H9 (cell line): ENCODE data around the gene OGFRL1. TPM values are rescaled to one million over a fixed set of nuclear protein-coding genes. Genes with fewer than 3 reads are reported as not detected.

Experiments used
- DNase-seq: peaks from one replicate; pipeline ENCODE4 v3.0.0-alpha.2; 2017
- H2AFZ ChIP-seq: one replicate; pipeline ENCODE4 v1.6.1; 2013; ENCODE audit warnings: mild to moderate bottlenecking, low read length, control low read depth, moderate library complexity
- H2AK5ac ChIP-seq: 2 replicates; pipeline ENCODE4 v1.6.1; 2013; ENCODE audit warnings: low read length, control low read depth, mixed read lengths; ENCODE audit not compliant: insufficient read length
- H2BK120ac ChIP-seq: one replicate; pipeline ENCODE4 v1.6.1; 2013; ENCODE audit warnings: low read depth, mild to moderate bottlenecking, low read length, control low read depth, inconsistent platforms; ENCODE audit not compliant: poor library complexity, severe bottlenecking
- H2BK12ac ChIP-seq: 2 replicates; pipeline ENCODE4 v1.6.1; 2013; ENCODE audit warnings: low read length, control low read depth, mixed read lengths, low read depth; ENCODE audit not compliant: insufficient read length
- H2BK15ac ChIP-seq: 2 replicates; pipeline ENCODE4 v1.6.1; 2013; ENCODE audit warnings: low read depth, low read length, control low read depth
- H2BK20ac ChIP-seq: one replicate; pipeline ENCODE4 v1.6.1; 2013; ENCODE audit warnings: low read depth, mild to moderate bottlenecking, low read length, control low read depth, inconsistent platforms; ENCODE audit not compliant: poor library complexity, severe bottlenecking
- H2BK5ac ChIP-seq: 2 replicates; pipeline ENCODE4 v1.6.1; 2013; ENCODE audit warnings: low read length, control low read depth, mixed read lengths; ENCODE audit not compliant: insufficient read length
- H3K14ac ChIP-seq: 2 replicates; pipeline ENCODE4 v1.6.1; 2013; ENCODE audit warnings: low read length, control low read depth; ENCODE audit not compliant: insufficient read depth
- H3K18ac ChIP-seq: 2 replicates; pipeline ENCODE4 v1.6.1; 2013; ENCODE audit warnings: low read depth, mild to moderate bottlenecking, mixed read lengths, low read length, control low read depth; ENCODE audit not compliant: insufficient read length
- H3K23ac ChIP-seq: 2 replicates; pipeline ENCODE4 v1.6.1; 2013; ENCODE audit warnings: low read length, control low read depth, mixed read lengths, low read depth; ENCODE audit not compliant: insufficient read length
- H3K23me2 ChIP-seq: 2 replicates; pipeline ENCODE4 v1.6.1; 2013; ENCODE audit warnings: low read depth, mild to moderate bottlenecking, mixed read lengths, low read length, control low read depth; ENCODE audit not compliant: insufficient read length, poor library complexity, severe bottlenecking
- H3K27ac ChIP-seq: 2 replicates; pipeline ENCODE4 v1.5.1; 2013; ENCODE audit warnings: low read length, control low read depth, mixed read lengths, low read depth; ENCODE audit not compliant: insufficient read length
- H3K27me3 ChIP-seq: 2 replicates; pipeline ENCODE4 v1.6.1; 2013; ENCODE audit warnings: low read length, control low read depth, inconsistent platforms; ENCODE audit not compliant: insufficient read depth
- H3K4ac ChIP-seq: 2 replicates; pipeline ENCODE4 v1.6.1; 2013; ENCODE audit warnings: low read depth, mild to moderate bottlenecking, control low read depth, inconsistent platforms, low read length, moderate library complexity
- H3K4me1 ChIP-seq: 2 replicates; pipeline ENCODE4 v1.6.1; 2013; ENCODE audit warnings: low read length, control low read depth, inconsistent platforms; ENCODE audit not compliant: insufficient read depth
- H3K4me2 ChIP-seq: 2 replicates; pipeline ENCODE4 v1.6.1; 2013; ENCODE audit warnings: low read length, control low read depth, mixed read lengths; ENCODE audit not compliant: insufficient read length, insufficient read depth
- H3K56ac ChIP-seq: 2 replicates; pipeline ENCODE4 v1.6.1; 2013; ENCODE audit warnings: low read depth, mild to moderate bottlenecking, mixed read lengths, low read length, control low read depth; ENCODE audit not compliant: insufficient read length
- H3K79me1 ChIP-seq: 2 replicates; pipeline ENCODE4 v1.6.1; 2013; ENCODE audit warnings: low read depth, mild to moderate bottlenecking, moderate library complexity, low read length, control low read depth, inconsistent platforms; ENCODE audit not compliant: insufficient read depth, poor library complexity, severe bottlenecking
- H3K79me2 ChIP-seq: 2 replicates; pipeline ENCODE4 v1.6.1; 2013; ENCODE audit warnings: low read length, control low read depth, inconsistent platforms; ENCODE audit not compliant: insufficient read depth
- H3K9ac ChIP-seq: 2 replicates; pipeline ENCODE4 v1.6.1; 2013; ENCODE audit warnings: low read length, control low read depth, mixed read lengths; ENCODE audit not compliant: insufficient read length; ENCODE audit errors: extremely low read depth
- H3K9me3 ChIP-seq: one replicate; pipeline ENCODE4 v1.6.1; 2013; ENCODE audit warnings: low read depth, low read length, inconsistent platforms; ENCODE audit not compliant: control insufficient read depth
- H3T11ph ChIP-seq: one replicate; pipeline ENCODE4 v1.6.1; 2013; ENCODE audit warnings: mild to moderate bottlenecking, low read length, control low read depth, inconsistent platforms
- H4K20me1 ChIP-seq: one replicate; pipeline ENCODE4 v1.6.1; 2013; ENCODE audit not compliant: control insufficient read depth, insufficient read length, insufficient read depth
- H4K5ac ChIP-seq: 2 replicates; pipeline ENCODE4 v1.6.1; 2013; ENCODE audit warnings: low read depth, mild to moderate bottlenecking, mixed read lengths, low read length, control low read depth; ENCODE audit not compliant: insufficient read length
- H4K8ac ChIP-seq: replicated peaks from 2 replicates; pipeline ENCODE4 v1.6.1; 2013; ENCODE audit warnings: low read length, control low read depth, mixed read lengths, low read depth; ENCODE audit not compliant: insufficient read length
- H4K91ac ChIP-seq: 2 replicates; pipeline ENCODE4 v1.6.1; 2013; ENCODE audit warnings: low read depth, mild to moderate bottlenecking, moderate library complexity, mixed read lengths, low read length, control low read depth; ENCODE audit not compliant: insufficient read length
- H3K27ac Mint-ChIP-seq, 3 experiments: 2 replicates in 2 of 3; 3 replicates in 1 of 3; pipeline ENCODE4 v1.8.0; 2020 to 2021; ENCODE audit warnings: mixed read lengths in 3 of 3, mild to moderate bottlenecking in 1 of 3, moderate library complexity in 1 of 3
- H3K27me3 Mint-ChIP-seq: 2 replicates; pipeline ENCODE4 v1.8.0; 2021; ENCODE audit warnings: low read depth, mild to moderate bottlenecking, moderate library complexity, mixed read lengths
- H3K36me3 Mint-ChIP-seq, 3 experiments: 2 replicates in 2 of 3; 3 replicates in 1 of 3; pipeline ENCODE4 v1.8.0; 2020 to 2021; ENCODE audit warnings: low read depth in 3 of 3, mixed read lengths in 3 of 3; ENCODE audit not compliant: insufficient read depth in 1 of 3
- H3K4me1 Mint-ChIP-seq, 2 experiments: 2 replicates each; pipeline ENCODE4 v1.8.0; 2020; ENCODE audit warnings: mixed read lengths in 2 of 2
- H3K4me3 Mint-ChIP-seq, 2 experiments: 2 replicates in 1 of 2; 3 replicates in 1 of 2; pipeline ENCODE4 v1.8.0; 2020 to 2021; ENCODE audit warnings: mild to moderate bottlenecking in 2 of 2, mixed read lengths in 2 of 2, moderate library complexity in 1 of 2
- H3K9me3 Mint-ChIP-seq, 2 experiments: 2 replicates in 1 of 2; 3 replicates in 1 of 2; pipeline ENCODE4 v1.8.0; 2020; ENCODE audit warnings: mild to moderate bottlenecking in 2 of 2, mixed read lengths in 2 of 2, moderate library complexity in 1 of 2
- WGBS: extraction: QIAGEN DNeasy Blood & Tissue Kit; methylation state at CpG from one replicate; pipeline ENCODE4 v1.1.7; 2013; ENCODE audit warnings: missing lambda C conversion rate, low lambda C conversion rate, mixed read lengths; ENCODE audit not compliant: insufficient read length; ENCODE audit errors: extremely low coverage; 5-methylcytosine and 5-hydroxymethylcytosine counted together
- total RNA-seq: library from RNA; stranded (reverse); gene quantifications from 2 replicates; pipeline ENCODE4 v1.2.1, GENCODE V29; 2021
- TF ChIP-seq, protein P1 (sequence below): fragments of 200-600 bp; sonication (generic); conservative IDR thresholded peaks from 3 replicates; pipeline ENCODE4 v1.8.0; 2021; ENCODE audit warnings: antibody characterized with exemption, mild to moderate bottlenecking

The OGFRL1 gene
- total RNA-seq, 1 experiment from 2014 or later = 2.8 TPM

GRCh38 chr6:71268735-71269437, 19.7 kb upstream of the OGFRL1 start:
- Histone ChIP-seq H3K14ac (no peak overlapping the region), H3K79me2 (no peaks in the 10 kb centered on the region), H2BK120ac (no peak overlapping the region), H4K20me1 (no peaks in the 10 kb centered on the region), H4K91ac (no peak overlapping the region), H3K9me3 (peaks cover 30% of the 10 kb centered on the region), H3K4me2 (no peak overlapping the region), H2BK12ac (no peak overlapping the region), H3K79me1 (no peaks in the 10 kb centered on the region), H2AK5ac (no peak overlapping the region), H3K27ac (no peak overlapping the region), H3K27me3 (no peaks in the 10 kb centered on the region), H3K18ac (no peak overlapping the region), H2AFZ (no peak overlapping the region), H2BK15ac (no peak overlapping the region), H3K23ac (no peak overlapping the region), H4K8ac (no peak overlapping the region), H2BK5ac (no peak overlapping the region), H3K56ac (no peak overlapping the region), H3K4ac (no peak overlapping the region), H4K5ac (no peak overlapping the region), H3K9ac (no peak overlapping the region), H2BK20ac (no peak overlapping the region), H3K23me2 (no peaks in the 10 kb centered on the region), H3K4me1 (no peaks in the 10 kb centered on the region), H3T11ph (no peak overlapping the region)
- Mint-ChIP-seq H3K9me3 (peaks cover 51% of the 10 kb centered on the region in 2 experiments), H3K4me3 (no peak overlapping the region), H3K27ac (no peak overlapping the region), H3K27me3 (peaks cover 1% of the 10 kb centered on the region), H3K36me3 (peaks cover 24 to 47% (median 33%) of the 10 kb centered on the region in 3 experiments), H3K4me1 (no peaks in the 10 kb centered on the region)
- DNase-seq = no peak
- TF ChIP-seq, protein P1, sequence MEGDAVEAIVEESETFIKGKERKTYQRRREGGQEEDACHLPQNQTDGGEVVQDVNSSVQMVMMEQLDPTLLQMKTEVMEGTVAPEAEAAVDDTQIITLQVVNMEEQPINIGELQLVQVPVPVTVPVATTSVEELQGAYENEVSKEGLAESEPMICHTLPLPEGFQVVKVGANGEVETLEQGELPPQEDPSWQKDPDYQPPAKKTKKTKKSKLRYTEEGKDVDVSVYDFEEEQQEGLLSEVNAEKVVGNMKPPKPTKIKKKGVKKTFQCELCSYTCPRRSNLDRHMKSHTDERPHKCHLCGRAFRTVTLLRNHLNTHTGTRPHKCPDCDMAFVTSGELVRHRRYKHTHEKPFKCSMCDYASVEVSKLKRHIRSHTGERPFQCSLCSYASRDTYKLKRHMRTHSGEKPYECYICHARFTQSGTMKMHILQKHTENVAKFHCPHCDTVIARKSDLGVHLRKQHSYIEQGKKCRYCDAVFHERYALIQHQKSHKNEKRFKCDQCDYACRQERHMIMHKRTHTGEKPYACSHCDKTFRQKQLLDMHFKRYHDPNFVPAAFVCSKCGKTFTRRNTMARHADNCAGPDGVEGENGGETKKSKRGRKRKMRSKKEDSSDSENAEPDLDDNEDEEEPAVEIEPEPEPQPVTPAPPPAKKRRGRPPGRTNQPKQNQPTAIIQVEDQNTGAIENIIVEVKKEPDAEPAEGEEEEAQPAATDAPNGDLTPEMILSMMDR = no peak
- whole genome bisulfite sequencing = no CpG with 5 or more reads among the region's 3 CpGs
